ENCODE results near the gene CEP164.

DNA sequence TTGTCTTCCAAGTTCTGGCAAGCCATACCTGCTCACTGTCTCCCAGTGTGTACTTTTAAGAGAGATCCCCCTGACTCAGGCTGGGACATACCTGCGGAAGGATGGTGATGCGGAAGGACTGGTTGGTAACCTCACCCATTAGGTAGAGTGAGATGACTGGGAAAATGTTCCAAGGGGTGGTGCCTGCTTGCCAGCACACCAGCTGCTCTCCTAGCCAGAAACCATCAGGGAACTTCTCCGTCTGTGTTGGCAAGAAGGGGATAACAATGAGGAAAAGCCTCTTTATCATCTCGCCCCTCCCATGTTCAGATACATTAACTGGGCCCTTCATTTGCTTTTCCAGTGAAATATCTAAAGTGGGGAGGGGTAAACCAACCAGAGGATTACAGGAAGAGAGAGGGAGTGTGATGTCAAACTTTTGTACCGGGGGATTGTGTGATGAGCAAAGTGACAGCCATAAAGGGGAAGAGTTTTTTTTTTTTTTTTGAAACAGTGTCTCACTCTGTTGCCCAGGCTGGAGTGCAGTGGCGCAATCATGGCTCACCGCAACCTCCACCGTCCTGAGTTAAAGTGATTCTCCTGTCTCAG, 36.8 kb upstream of the CEP164 start, which contains the start of gene BACE1-AS:
- TF ChIP-seq CTCF (IDR thresholded peaks at IDR 0.05; ENCODE audit: low read depth, low read length): no peak
- no peak for TF ChIP-seq POLR2A (IDR thresholded peaks at IDR 0.05; ENCODE audit: extremely low read depth, insufficient read length)
